NCI-H774 (cell line): ENCODE results near the gene TRAF4.

ENCODE experiments used
- DNase-seq: peaks from one replicate; lab custom pipeline; 2025; lab: John Stamatoyannopoulos, UW

The TRAF4 gene

GRCh38 chr17:28743243-28744103 is at the start of gene TRAF4:
Gene TRAF4 (plus strand): TSS chr17:28744011. CDS start chr17:28744113, 102 bp downstream.
- peak; percentile 83 for DNase-seq

DNA sequence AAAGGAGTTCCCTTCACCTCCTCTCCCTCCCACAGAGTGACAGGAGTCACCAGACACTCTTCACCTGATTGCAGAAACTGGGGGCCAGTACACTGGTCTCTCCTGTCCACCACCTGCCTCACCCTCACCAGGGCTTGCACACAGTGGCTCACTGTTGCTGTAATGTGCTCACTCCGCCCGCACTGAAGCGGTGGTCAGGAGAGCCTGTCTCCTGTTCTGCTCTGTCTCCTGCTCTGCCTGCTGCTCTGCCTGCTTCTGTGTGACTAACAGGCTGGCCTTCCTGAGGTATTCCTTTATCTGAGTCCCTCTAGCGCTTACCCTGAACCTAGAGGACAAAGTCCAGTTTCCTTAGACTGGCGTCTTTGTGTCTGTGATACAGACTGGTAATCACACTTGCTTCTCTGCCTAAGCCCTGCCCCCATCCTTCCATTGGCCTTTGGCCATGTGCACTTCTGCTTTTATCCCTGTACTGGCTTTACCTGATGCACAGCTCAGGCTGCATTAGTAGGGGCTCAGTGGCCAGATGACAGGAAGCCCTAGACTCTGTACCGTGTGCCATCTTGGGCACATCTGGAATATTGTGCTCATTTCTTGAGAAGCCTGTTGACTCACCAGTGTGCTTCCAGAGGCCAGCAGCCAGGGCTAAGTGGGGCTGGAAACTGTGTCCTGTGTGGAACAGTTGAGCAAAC is 45.4 kb upstream of the TRAF4 start:
- DNase-seq = no peak

- DNase-seq = no peak
These were observed 43.5 kb upstream of the TRAF4 start for GRCh38 chr17:28700278-28700677.

GRCh38 chr17:28700830-28701492 is 42.9 kb upstream of the TRAF4 start:
- peak; percentile 49 for DNase-seq

- DNase-seq = peak; percentile 31
These were observed 41.6 kb upstream of the TRAF4 start for GRCh38 chr17:28702026-28702751.

DNA sequence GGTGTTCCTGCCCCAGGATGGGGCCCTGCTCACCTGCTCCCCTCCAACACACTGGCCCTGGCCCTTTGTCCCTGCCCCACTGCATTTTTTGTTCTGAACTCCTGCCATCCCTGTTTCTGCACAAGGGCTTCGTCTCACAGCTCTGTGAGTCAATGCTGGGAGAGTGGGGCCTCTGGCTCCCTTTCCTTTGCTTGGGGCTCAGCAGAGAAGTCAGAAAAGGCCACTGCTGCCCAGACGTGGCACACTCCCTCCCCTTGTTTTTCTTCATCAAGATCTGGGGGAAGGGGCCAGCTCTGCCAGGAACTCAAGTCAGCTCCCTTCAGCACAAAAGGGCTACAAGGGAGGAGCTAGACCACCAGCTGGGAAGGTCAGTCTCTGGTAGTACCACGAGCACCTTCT is 41.1 kb upstream of the TRAF4 start:
- no peak for DNase-seq

- DNase-seq = no peak
These were observed 40.1 kb upstream of the TRAF4 start for GRCh38 chr17:28703552-28704218.

DNA sequence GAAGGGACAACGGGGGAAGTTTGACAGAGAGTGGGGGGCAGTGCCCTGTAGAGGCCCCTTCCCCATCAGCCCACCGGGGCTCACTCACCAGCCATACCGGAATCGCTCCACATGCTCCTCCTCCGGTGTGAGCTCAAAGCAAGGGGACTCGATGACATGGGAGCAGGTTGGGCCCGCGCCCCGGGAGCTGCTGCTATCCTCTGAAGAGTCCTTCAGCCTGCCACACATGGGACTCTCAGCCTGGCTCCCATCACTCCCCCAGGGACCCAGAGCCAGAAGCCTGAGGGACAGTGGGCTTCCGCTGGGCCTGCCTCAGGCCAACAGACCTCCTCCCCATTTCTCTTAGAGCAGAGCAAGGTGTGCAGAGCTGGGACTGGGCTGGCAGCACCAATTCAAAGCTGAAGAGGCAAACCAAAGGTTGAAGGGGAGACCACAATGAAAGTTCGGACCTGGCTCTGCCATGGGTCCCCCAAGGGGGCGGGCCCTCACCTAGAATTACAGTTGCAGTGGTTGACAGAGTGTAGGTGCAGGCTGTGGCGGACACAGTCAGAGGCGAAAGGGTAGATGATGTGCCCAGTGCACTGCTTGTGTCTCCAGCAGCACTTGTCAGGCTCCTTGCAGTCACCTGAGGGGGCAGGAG is 39.5 kb upstream of the TRAF4 start:
- no peak for DNase-seq

- no peak for DNase-seq
These were observed 38.6 kb upstream of the TRAF4 start for GRCh38 chr17:28705074-28705659.

- no peak for DNase-seq
These were observed 38.0 kb upstream of the TRAF4 start for GRCh38 chr17:28705728-28706334.

DNA sequence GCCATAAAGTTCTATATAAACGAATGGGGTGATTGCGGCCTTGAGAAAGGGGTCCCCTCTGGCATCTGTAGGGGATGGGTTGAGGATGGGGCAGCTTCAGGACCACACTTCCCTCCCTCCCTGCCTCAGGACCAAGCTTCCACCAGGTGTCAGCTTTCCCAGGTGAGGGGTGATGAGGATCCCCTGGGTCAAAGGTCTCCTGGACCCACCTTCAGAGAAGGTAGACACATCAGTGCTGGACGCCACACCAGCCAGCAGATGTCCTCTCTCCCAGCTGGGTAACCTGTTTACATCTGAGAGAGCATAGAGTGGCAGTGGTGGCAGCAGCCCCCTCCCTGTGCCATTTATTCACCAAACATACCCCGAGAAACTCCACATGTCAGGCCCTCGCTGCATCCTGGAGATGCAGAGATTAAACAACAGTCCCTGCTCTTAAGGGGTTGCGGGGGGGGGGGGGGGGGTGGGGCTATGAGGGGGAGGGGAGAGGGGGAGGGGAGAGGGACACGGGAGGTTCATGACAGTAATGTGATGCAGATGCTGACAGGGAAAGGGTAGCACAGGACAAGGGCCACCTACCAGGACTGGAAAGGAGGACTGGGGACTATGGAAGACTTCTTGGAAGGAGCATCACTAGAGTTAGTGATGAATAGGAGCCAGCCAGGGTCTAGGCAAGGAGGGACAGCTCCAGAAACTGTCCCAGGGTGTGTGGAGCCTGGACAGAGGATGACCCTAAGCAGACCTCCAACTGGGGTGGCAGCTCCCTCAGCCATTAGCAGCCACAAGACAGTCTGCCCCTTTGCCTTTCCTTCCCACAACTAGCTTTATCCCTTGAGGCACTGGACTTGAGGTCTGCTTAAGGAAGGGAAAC is 37.1 kb upstream of the TRAF4 start:
- DNase-seq = no peak

DNA sequence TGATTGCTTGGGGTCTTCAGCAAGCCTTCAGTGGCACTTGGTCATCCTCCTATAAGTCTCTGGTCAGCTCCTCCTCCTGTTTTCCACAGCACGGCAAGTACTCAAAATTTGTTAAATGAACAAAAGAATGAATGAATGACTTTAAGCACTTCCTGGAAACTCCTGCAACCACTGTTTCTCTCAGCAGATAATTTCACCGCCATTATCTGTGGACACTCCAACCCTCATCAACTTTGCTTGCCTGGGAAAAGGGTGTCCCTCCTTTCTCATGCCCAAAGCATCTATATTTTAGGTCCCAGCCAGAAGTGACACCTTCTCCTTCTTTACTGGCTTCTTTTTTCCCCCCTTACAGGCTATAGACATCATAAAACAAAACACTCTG is 36.5 kb upstream of the TRAF4 start:
- DNase-seq = no peak

DNA sequence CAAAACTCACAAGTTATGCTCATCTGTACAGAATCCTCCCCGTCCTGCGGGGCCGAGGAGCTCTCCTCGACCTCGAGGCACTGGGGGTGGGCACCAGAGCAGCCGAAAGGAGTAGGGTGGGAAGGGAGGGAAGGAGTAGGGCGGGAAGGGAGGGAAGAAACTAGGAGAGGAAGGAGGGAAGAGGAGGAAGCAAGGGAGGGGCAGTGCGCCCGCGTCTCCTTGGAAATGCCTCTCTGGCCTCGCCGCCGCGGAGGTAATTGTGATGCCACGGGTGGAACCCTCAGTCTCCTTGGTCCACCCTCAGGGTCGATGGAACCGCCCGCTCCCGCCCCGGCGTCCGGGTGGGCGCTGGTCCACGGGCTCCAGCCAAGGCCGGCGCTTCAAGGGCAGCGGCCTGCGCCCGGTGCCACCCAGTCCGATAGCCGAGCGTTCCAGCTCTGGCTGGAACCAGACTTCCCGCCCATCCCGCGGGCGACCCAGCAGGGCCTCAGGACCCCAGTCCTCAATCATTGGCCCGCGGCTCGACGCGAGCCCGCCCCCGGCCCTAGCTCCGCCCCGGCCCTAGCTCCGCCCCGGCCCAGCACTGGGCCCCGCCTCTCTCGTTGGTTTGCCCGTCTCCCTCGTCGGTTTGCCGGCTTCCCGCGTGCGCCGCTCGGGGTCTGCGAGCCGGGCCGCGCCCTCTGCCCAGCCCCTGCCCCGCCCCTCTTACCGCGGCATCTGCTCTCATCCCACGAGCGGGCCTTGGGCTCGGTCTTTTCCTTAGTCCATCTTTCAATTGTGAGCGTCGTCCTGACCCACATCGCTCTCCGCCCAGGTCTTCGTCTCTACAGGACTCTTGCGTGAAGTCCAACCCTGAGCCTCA is 32.7 kb upstream of the TRAF4 start:
- peak; percentile 91 for DNase-seq

- no peak for DNase-seq
These were observed 32.1 kb upstream of the TRAF4 start, which contains the start of gene PROCA1 for GRCh38 chr17:28711723-28712031. Gene PROCA1 (minus strand): TSS chr17:28711888. CDS start chr17:28711660, 228 bp downstream.

- DNase-seq = no peak
These were observed 31.6 kb upstream of the TRAF4 start for GRCh38 chr17:28712032-28712704.

GRCh38 chr17:28712705-28713415 is 31.0 kb upstream of the TRAF4 start:
- DNase-seq = no peak

DNA sequence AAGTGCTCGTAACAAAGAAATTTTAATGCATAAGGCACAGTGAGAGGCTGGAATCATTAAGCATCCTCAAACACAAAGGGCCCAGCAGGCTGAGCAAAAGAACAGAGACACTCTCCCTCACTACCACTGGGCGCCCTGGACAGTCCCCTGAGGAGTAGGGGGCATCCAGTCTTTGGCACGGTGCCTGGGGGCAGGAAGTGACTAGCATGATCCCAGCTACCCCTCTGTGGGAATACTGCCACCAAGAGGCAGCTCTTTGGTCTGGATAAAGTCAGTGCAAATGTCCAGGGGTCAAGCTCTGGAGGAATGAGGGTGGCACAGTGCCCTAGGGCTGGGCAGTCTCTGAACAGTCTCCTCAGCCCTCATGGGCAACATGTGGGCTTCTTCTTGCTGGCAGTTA is 29.5 kb upstream of the TRAF4 start:
- no peak for DNase-seq
